Activated CD4-positive, alpha-beta T cell treated with anti-CD3 and anti-CD28 coated beads, Interleukin-2, amount 50 U/mL, for 4 hours (primary cell): ENCODE results near the gene IL10.
"Not testable (repeated sequence)": the region's sequence is repeated elsewhere in the genome, so short reads cannot be mapped to it uniquely, and the experiment has no call there.

Source experiments
- DNase-seq, 2 experiments: peaks; one replicate each; pipeline ENCODE4 v3.0.0-alpha.2; 2020

IL10 gene

GRCh38 chr1:206762741-206763364 is 9.4 kb downstream of the IL10 start:
- DNase-seq, result not testable (repeated sequence)

- no peak for DNase-seq
These were observed 11.0 kb downstream of the IL10 start for GRCh38 chr1:206761159-206761768.

GRCh38 chr1:206760590-206760989 is 11.7 kb downstream of the IL10 start:
- no peak for DNase-seq

GRCh38 chr1:206757524-206758266 is 14.6 kb downstream of the IL10 start:
- DNase-seq, result peak; percentile 35 to 38

- DNase-seq, result no peak
These were observed 18.3 kb downstream of the IL10 start for GRCh38 chr1:206754011-206754410.

- no peak for DNase-seq
These were observed 19.2 kb downstream of the IL10 start for GRCh38 chr1:206753141-206753540.

- no peak for DNase-seq
These were observed 19.8 kb downstream of the IL10 start for GRCh38 chr1:206752481-206752880.

- DNase-seq, result no peak
These were observed 20.4 kb downstream of the IL10 start for GRCh38 chr1:206751891-206752290.

- no peak for DNase-seq
These were observed 23.8 kb downstream of the IL10 start for GRCh38 chr1:206748348-206749030.

GRCh38 chr1:206745301-206745700 is 27.0 kb downstream of the IL10 start:
- no peak for DNase-seq

- no peak for DNase-seq
These were observed 27.6 kb downstream of the IL10 start for GRCh38 chr1:206744683-206745082.

GRCh38 chr1:206742719-206743383 is 29.4 kb downstream of the IL10 start:
- DNase-seq, result no peak

- no peak for DNase-seq
These were observed 31.1 kb downstream of the IL10 start for GRCh38 chr1:206741142-206741701.

- no peak for DNase-seq
These were observed 32.8 kb downstream of the IL10 start for GRCh38 chr1:206739411-206740076.

GRCh38 chr1:206738370-206739366 is 33.6 kb downstream of the IL10 start:
- no peak for DNase-seq

GRCh38 chr1:206737729-206738201 is 34.5 kb downstream of the IL10 start:
- DNase-seq, result no peak

GRCh38 chr1:206736878-206737728 is 35.2 kb downstream of the IL10 start:
- DNase-seq, result peak; percentile 55 to 62

GRCh38 chr1:206735553-206736031 is 36.7 kb downstream of the IL10 start:
- no peak for DNase-seq

GRCh38 chr1:206734499-206735142 is 37.7 kb downstream of the IL10 start:
- peak; percentile 86 to 93 for DNase-seq
